Suprapubic skin (tissue), 3 donors: ENCODE data around the gene MTREX.

Experiments used
- EP300 ChIP-seq: sonication (generic); formaldehyde crosslinking; IDR thresholded peaks from one replicate; pipeline ENCODE4 v1.6.1; 2017; ENCODE audit warnings: antibody characterized with exemption
- POLR2A ChIP-seq, 2 donors: fragments of 450-650 bp; IDR thresholded peaks; one replicate each; pipeline ENCODE4 v1.6.1; 2017; ENCODE audit warnings: antibody characterized with exemption in 2 of 2, mild to moderate bottlenecking in 2 of 2, moderate library complexity in 2 of 2
- TF ChIP-seq, protein P1 (sequence below), 2 donors: fragments of 200-600 bp in 1 of 2; fragments of 450-650 bp in 1 of 2; sonication (generic) in 1 of 2; IDR thresholded peaks; one replicate each; pipeline ENCODE4 v1.5.1; 2016 to 2019; ENCODE audit warnings: antibody characterized with exemption in 2 of 2, mild to moderate bottlenecking in 1 of 2, moderate library complexity in 1 of 2

DNA sequence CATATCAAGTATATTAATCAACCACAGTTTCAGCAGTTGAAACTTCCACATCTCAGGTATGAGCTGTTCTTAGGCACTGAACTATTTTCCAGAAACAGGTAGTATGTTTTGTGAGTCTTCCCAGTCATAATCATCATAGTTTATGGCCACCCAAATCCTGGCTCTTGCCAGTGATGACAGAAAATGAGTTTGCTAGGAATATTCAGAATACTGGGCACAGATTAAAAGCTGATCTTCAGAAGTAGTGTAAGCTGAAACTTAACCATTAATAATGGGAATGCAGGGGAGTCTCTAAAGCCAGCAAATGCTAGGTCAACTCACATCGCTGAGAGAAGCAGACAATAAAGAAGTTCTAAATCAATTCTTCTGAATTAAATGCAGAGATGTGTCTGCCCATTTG is 162.5 kb downstream of the MTREX start:
- TF ChIP-seq EP300 = no peak
- TF ChIP-seq, protein P1, sequence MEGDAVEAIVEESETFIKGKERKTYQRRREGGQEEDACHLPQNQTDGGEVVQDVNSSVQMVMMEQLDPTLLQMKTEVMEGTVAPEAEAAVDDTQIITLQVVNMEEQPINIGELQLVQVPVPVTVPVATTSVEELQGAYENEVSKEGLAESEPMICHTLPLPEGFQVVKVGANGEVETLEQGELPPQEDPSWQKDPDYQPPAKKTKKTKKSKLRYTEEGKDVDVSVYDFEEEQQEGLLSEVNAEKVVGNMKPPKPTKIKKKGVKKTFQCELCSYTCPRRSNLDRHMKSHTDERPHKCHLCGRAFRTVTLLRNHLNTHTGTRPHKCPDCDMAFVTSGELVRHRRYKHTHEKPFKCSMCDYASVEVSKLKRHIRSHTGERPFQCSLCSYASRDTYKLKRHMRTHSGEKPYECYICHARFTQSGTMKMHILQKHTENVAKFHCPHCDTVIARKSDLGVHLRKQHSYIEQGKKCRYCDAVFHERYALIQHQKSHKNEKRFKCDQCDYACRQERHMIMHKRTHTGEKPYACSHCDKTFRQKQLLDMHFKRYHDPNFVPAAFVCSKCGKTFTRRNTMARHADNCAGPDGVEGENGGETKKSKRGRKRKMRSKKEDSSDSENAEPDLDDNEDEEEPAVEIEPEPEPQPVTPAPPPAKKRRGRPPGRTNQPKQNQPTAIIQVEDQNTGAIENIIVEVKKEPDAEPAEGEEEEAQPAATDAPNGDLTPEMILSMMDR (IDR thresholded peaks at IDR 0.05) = no peak
- no peak for TF ChIP-seq POLR2A (IDR thresholded peaks at IDR 0.05)
